ENCODE results near the gene MYO6.

- TF ChIP-seq ZBTB44 (tag by site-specific recombination; IDR thresholded peaks at IDR 0.05) (no peak), ZNF26 (tag by site-specific recombination; IDR thresholded peaks at IDR 0.05) (no peak), CTCF (tag by site-specific recombination; IDR thresholded peaks at IDR 0.05) (no peak), ZNF18 (tag by site-specific recombination; IDR thresholded peaks at IDR 0.05) (no peak), ZNF660 (tag by site-specific recombination; IDR thresholded peaks at IDR 0.05) (no peak), ZSCAN16 (tag by site-specific recombination; IDR thresholded peaks at IDR 0.05) (no peak)
Measured at GRCh38 chr6:75843396-75843795, 94.4 kb downstream of the MYO6 start.
